ENCODE measurements around the gene MMP8.
A peak's percentile ranks its signal among the peaks of the same experiment; 100 is the strongest.
"Not testable (repeated sequence)": the region's sequence is repeated elsewhere in the genome, so short reads cannot be mapped to it uniquely, and the experiment has no call there.

MMP8 gene, protein sequence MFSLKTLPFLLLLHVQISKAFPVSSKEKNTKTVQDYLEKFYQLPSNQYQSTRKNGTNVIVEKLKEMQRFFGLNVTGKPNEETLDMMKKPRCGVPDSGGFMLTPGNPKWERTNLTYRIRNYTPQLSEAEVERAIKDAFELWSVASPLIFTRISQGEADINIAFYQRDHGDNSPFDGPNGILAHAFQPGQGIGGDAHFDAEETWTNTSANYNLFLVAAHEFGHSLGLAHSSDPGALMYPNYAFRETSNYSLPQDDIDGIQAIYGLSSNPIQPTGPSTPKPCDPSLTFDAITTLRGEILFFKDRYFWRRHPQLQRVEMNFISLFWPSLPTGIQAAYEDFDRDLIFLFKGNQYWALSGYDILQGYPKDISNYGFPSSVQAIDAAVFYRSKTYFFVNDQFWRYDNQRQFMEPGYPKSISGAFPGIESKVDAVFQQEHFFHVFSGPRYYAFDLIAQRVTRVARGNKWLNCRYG

DNA sequence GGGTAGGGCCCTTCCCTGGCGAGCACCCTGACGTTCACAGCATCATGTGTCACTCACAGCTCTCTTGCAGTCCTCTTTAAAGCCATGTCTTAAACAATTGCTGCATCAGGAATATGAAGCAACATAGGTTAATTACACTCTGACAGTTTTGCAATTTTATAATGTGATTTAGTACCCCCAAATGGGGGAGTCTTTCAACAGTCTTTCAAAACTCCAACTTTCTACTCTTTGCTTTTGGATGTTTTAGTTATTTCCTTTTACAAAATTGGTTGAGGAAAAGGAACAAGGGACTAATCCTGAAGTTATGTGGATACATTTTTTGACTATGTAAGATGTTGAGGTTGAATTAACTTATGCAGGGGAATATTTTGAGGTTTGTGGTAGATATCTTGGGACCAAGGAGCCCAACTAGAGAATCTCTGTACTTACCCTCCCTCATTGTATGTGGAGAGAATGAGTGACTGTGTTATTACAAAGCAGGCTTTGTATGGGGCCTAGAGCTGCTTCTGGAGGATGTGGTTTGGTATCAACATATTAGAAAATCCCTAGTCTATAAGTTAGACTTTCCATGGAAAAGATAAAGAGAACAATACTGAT, at the start of gene MMP8:
Gene MMP8 (minus strand): TSS at position 51 of the 597 bp plus-strand sequence. CDS start 99 bp downstream, outside the sequence.
- DNase-seq (ENCODE audit: low spot score), result no peak

DNA sequence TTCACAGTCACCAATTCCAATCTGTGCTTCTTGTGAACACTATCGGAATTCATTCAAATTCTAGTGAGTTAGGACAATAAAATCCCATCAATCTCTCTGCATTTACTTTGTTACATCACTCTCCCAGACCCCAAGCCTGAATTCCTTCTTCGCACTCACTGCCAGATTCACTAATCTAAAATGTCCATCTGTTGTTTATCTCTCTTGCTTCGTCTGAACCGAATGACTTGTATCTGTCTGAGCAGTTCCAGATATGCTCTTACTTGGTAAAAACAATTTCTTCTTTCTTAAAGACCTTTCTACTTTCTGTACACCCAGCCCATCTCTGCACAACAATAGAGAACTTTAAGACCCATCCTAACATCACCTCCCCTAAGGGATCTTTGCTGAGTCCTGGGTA, 48.6 kb upstream of the MMP8 start:
- no peak for DNase-seq (ENCODE audit: low spot score)

DNA sequence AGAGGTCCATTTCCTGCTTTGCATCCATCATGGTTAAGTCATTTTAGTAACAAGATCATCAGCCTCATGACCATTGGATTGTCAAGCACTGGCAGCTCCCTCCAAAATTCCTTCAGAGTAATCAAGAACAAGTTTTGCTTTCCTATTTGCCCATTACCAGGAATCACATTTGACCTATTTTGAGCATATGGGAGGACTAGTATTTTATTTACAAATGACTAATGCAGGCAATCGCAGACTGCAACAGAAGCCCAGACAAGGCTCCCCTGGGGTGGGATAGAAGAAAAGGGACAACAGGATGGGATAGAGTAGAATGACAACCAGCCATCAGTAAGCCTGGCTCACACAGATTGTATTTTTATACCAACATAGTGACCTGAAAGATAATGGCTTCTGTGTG, 46.6 kb upstream of the MMP8 start:
- DNase-seq (ENCODE audit: low spot score), result no peak

DNA sequence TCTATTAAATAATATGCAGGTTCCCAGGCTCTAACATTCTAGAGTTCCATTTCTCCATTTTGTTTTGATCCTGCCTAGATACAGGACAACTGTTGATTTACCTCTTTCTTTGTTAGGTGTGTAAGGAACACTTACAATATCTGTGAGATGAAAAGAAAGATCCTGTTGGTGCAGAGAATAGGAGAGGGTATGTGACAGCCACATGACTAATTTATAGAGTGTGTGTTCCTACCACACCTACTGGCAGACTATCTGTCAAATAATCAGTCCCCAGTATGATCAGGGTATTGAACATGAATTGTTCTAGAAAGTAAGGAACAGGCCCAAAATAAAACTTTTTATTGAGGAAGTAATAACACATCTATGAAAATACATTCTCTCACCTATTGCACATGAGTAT, 45.4 kb upstream of the MMP8 start:
- DNase-seq (ENCODE audit: low spot score), result no peak

DNA sequence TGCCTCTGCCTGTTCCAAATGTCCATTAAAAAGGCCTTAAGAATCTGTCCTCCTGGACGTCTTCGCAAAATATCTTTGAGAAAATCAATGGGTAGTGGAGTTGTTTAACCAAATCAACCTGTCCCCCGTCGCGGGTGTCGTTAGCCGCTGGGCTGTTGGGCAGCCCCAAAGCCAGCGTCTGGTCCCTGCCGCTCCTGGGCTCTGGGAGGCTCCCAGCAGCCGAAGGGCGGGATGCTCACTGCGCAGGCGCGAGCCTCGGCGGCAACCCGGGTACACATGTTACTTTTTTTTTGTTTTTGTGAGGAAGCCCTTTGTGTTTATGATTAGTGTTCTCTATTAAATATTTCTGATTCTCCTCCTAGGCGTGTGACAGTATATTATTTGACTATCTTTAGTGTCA, 43.0 kb upstream of the MMP8 start:
- DNase-seq (ENCODE audit: low spot score), result no peak

DNA sequence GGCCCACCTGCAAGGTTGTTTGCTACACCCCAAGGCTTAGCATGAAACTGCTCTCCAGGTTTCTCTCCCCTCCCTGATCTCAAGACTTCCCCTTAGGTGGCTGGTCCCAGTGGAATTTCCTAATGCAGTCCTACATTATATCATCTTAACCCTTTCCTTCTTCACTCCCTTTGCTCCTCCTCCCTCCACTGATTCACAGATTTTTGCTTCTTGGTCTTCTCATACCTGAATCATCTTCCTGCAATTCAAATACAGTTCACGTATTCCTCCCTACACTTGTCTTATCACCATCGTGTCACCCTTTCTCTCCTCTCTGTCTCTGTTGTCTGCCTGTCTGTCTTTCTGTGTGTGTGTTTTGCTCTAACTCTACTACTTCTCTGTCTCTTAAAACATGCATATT, 38.7 kb upstream of the MMP8 start:
- DNase-seq (ENCODE audit: low spot score), result peak; percentile 56

DNA sequence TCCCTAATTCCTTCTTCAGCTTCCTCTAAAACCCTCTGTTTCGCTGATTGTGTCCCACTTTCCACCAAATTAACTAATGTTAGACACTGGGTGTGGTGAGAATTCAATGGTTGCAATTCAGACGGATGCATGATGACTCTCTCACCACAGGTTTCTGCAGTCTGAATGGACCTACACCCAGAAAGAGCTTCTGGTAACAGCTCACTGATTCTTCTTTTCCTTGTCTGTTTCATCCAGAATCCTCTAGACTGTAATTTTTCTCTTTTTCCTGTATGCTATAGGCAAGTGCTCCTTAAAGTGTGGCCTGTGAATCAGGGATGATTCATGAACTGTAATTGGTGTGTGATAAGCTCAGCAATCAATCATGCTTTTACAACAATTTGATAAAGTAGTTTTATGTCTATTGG, 37.6 kb upstream of the MMP8 start:
- DNase-seq (ENCODE audit: low spot score), result peak; percentile 47

DNA sequence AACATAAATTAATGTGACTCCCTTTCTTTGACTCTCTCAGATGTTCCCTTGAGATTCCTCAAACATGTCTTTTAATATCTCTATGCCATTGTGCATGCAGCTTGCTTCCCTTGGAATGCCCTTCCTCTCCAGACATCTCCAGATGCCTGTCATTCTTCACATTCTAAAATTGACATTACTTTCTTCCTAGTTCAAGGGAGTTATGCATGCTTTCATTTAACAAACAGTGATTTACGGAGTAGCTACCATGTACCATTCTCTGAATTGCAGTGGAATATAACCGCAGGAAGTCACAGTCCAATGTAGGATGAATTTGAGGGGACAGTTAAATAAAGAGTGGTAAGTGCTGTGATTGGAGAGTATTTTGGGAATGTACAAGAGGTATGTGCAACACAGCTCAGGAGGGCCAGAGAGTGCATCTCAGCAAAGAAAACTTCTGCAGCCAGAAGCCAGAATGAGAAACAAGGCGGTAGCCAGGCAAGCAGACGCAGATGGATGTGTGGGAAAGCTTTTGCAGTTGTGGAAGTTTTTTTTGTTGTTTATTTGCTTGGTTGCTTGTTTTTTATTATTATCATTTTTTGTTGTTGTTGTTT, 37.0 kb upstream of the MMP8 start:
- no peak for DNase-seq (ENCODE audit: low spot score)

DNA sequence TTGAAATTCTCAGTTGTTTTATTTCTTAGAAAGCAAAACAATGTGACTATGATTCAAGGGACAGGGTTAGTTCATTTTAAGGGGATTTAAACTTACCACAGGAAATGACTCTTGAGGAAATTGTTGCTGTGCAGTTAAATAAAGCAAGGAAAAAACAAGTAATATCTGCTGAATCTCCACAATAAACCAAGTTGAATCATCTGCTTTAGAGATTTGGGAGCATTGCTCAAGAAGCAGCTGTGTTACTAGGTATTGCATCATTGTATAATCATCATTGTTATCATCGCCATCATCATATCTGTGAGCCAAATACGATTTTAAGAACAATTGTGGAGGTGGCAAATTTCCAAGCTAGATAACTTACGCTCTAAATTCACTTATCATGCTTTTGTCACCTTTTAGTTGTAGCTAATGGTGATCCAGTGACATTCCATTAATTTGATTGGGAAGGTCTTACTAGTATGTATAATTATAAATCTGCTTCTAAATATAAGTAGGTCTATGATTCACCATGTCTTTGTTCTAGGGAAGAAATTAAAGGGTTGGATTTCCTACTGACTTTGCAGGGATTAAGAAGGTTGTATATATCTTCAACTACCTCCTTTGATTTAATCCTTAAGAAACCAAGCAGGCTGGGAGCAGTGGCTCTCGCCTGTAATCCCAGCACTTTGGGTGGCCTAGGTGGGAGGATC, 35.7 kb upstream of the MMP8 start:
- DNase-seq (ENCODE audit: low spot score), result peak; percentile 95

DNA sequence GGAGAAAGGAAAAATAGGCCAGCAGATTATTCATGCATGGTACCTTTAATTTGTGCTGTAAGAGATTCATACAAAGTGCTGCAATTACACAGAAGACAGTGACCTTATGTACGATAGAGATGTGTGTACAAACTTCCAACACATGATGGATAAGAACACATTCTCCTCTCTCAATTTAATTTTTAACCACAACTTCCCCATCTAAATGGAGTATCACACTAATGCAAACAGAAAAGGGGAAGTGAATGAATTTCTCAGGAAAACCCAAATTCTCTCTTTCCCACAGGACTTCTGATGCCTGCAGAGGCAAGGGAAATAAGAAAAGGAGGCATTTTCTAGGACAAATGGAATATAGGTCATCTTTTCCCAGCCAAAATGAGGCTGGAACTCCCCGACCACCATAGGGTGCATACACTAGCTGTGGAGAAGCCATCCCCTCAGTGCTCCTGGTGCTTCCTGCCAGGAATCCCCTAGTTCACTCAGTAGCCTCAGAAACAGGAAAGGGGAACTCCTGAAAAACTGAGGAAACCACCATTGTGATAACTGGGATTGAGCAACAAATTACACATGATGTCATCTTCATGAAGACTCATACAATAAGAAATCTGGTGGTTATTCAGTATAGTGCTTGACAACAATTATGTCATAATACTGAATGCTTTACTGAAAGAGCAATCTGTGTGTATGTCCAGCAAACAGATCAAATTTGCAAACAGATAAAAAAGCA, 33.2 kb upstream of the MMP8 start:
- peak; percentile 61 for DNase-seq (ENCODE audit: low spot score)

DNA sequence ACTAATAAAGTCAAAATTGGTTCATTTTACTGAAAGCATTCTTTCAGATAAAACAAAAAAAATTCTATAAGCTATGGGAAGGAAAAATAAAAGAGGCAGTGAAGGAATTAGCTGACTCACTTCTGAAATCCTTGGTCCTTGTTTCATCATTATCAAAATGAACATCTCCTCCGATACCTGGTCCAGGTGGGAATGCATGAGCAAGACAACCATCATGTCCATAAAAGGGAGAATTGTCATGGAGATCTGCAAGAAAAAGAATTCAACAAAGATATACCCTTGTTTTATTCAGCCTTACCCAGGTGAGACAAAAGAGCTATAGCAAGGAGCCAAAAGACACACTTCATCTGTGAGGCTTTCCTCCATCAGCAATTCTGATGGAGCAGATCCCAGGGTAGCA, 28.5 kb upstream of the MMP8 start:
- no peak for DNase-seq (ENCODE audit: low spot score)

DNA sequence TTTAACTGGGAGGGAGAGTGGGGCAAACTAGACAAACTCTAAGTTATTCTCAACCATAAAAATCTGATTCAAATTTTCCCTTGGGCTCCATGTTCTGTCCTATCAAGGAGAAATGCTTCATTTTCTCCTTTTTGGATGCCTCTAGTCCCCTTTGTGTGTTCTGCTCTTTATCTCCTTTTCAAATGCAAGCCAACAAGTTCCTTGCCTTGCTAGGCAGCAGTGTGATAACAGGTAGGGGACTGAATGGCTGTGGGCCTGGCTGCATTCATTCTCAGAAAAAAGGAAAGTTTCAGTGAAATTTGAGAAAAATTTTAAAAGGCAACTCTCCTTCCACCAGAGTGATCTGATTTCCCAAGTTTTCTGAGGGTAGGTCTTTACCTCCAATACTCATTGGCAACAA, 26.9 kb upstream of the MMP8 start:
- DNase-seq (ENCODE audit: low spot score), result no peak

DNA sequence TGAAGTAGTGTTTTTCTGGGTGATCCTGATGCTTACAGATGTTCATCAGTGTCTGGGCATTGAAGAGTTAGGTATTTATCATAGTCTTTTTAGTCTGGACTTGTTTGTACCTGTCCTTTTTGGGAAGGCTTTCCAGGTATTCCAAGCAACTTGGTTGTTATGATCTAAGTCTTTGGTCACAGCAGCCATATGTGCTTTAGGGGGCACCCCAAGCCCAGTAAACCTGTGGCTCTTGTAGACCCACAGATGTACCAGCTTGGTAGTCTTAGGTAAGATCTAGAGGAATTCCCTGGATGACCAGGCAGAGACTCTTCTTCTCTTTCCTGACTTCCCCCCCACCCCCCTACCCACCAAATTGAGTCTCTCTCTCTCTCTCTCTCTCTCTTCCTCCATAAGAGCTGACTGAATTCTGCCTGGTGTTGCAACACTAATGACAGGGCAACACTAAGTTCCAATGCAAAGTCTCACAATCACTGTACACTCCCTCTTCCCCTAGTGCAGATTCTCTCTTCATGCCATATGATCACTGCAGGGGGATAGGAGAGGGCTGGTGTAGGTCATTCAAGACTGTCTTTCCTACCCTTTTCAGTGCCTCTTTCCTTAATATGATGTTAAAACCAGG, 24.5 kb upstream of the MMP8 start:
- no peak for DNase-seq (ENCODE audit: low spot score)

DNA sequence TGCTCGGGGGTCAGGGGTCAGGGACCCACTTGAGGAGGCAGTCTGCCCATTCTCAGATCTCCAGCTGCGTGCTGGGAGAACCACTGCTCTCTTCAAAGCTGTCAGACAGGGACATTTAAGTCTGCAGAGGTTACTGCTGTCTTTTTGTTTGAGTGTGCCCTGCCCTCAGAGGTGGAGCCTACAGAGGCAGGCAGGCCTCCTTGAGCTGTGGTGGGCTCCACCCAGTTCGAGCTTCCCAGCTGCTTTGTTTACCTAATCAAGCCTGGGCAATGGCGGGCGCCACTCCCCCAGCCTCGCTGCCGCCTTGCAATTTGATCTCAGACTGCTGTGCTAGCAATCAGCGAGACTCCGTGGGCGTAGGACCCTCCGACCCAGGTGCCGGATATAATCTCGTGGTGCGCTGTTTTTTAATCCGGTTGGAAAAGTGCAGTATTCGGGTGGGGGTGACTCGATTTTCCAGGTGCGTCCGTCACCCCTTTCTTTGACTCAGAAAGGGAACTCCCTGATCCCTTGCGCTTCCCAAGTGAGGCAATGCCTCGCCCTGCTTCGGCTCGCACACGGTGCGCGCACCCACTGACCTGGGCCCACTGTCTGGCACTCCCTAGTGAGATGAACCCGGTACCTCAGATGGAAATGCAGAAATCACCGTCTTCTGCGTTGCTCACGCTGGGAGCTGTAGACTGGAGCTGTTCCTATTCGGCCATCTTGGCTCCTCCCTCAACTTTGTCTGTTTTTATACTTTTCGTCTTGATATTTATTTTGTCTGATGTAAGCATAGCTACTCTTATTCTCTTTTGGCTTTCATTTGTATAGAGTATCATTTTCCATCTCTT, 22.2 kb upstream of the MMP8 start:
- not testable (repeated sequence) for DNase-seq (ENCODE audit: low spot score)

DNA sequence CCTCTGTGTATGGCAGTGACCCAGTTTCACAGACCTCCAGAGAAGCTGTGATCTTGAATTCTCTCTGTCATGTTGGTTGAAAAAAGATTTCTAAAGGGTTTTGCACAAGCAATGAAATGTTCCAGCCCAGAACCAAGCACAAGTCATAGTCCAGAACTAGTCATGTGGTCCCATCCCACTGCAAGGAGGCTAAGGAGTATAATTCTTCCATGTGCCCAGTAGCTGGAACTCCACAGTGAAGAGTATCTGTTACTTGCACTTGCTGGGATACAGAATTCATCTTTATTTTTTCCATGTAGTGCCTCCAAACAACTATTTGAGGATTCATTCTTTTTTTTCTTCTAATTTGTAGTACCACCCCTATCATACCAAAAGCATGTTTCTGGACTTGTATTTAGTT, 9.9 kb upstream of the MMP8 start:
- DNase-seq (ENCODE audit: low spot score), result peak; percentile 3

DNA sequence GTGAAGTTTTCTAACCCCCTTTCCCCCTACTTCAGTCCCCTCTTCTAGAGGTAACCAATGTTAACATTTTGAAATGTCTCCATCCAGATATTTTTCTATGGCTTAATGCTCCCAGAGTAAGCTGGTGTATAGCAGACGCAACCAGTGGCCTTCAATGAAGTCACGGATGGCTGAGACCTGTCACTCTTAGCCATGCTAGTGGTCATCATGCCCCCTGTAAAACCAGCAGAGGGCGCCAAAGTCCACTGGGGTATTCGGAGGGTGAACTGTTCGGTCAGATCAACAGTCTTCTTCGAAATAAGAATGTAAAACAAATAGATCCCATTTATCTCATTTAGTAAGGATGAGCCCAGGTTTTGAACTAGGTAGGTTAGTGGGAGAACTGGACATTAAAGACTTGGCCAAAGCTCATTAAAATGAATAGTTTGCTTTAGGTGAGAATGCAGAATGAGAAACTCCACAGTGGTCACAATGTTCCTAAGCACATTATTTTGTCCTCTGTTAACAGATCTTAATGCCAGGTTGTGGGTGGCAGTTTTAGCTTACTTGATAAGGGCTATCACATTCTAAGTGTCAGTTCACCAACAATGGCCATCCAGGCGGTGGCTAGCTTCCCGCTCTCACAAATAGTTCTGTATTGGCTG, 8.6 kb upstream of the MMP8 start:
- DNase-seq (ENCODE audit: low spot score), result peak; percentile 71

DNA sequence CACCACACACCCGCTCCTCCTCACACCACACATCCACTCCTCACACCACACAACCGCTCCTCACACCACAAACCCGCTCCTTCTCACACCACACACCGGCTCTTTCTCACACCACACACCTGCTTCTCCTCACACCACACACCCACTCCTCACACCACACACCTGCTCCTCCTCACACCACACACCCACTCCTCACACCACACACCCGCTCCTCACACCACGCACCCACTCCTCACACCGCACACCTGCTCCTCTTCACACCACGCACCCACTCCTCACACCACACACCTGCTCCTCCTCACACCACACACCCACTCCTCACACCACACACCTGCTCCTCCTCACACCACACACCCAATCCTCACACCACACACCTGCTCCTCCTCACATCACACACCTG, 6.2 kb upstream of the MMP8 start:
- DNase-seq (ENCODE audit: low spot score), result not testable (repeated sequence)

DNA sequence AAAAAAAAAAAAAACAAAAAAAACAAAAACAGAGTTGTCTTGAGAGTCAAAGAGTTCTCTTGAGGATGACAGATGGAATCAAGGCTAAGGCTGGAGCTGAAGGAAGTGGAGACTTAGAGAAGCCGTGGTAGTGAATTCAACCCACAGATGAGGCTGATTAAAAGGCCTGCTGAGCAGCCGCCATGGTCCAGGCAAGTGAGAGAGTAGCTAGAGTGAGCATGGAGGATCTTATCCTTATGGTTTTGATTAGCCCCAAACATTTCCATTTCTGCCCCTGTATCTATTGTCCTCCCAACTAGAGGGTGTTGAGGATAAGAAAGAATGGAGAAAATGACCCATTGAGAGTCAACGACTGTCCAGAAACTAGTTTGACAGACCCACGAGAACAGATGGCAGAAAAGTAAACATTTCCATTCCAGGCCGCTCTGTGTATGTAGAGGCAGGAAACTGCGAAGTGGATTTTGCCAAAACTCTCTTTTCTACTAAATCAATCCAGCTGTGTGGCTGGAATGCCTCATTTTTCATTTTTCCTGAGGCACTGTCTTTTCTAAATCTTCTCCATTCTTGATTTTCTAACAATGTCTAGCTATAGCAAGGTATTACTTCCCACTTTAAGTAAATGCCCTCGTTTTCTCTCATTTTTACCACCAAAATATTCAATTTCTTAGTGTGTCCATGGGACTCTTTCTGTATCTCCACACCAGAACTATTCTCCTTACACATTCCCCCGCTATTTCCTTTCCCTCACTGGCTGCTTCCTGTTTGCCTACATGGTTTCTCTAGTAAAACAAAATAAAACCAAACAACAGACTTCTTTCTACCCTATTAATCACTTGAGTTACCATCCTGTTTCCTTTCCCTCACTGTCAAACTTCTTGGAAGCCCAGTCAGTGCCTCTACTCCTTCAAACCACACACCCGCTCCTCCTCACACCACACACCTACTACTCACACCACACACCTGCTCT, 5.4 kb upstream of the MMP8 start:
- DNase-seq (ENCODE audit: low spot score), result no peak

DNA sequence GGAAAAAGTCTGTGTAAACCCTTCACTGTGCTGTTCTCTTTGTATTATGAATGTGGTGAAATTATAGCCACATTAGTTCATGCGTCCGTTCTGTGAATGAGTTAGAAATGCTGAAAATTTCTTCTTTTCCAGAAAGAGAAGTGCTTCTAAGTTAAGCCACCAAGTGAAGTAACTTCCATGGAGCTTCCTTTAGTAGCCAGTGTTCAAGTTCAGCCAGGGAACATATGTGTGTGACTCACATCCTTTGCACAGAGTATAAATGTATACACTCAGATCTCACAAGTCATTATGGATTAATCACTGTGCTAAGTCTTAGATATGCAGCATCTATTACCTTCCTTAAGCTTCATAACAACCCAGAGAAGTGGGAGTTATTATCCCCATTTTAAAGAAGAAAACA, 3.1 kb upstream of the MMP8 start:
- peak; percentile 68 for DNase-seq (ENCODE audit: low spot score)

Data from RKO (cell line).